Measurements from ENCODE around the gene EFCAB6.

- TF ChIP-seq TCF7L2 (IDR thresholded peaks at IDR 0.05; ENCODE audit: low read depth, low read length) (no peak), CTCF (IDR thresholded peaks at IDR 0.05) (no peak), POLR2AphosphoS5 (IDR thresholded peaks at IDR 0.05; ENCODE audit: low read depth, low read length) (no peak)
These were observed 18.9 kb upstream of the EFCAB6 start for GRCh38 chr22:43830931-43831560.
